ENCODE measurements around the gene TEF.
"Not testable (repeated sequence)": the region's sequence is repeated elsewhere in the genome, so short reads cannot be mapped to it uniquely, and the experiment has no call there.

The TEF gene

DNA sequence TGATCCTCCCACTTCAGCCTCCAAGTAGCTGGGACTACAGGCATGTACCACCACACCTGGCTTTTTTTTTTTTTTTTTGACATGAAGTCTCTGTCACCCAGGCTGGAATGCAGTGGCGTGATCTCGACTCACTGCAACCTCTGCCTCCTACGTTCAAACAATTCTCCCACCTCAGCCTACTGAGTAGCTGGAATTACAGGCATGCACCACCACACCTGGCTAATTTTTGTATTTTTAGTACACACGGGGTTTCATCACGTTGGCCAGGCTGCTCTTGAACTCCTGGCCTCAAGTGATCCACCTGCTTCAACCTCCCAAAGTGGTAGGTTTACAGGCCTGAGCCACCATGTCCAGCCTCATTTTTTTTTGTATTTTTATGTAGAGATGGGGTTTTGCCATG lies 58.8 kb downstream of the TEF start:
- H3K4me1 Mint-ChIP-seq: peaks cover 33% of the 10 kb centered on the region
- not testable (repeated sequence) for H3K4me3 Mint-ChIP-seq, H3K27ac Mint-ChIP-seq

DNA sequence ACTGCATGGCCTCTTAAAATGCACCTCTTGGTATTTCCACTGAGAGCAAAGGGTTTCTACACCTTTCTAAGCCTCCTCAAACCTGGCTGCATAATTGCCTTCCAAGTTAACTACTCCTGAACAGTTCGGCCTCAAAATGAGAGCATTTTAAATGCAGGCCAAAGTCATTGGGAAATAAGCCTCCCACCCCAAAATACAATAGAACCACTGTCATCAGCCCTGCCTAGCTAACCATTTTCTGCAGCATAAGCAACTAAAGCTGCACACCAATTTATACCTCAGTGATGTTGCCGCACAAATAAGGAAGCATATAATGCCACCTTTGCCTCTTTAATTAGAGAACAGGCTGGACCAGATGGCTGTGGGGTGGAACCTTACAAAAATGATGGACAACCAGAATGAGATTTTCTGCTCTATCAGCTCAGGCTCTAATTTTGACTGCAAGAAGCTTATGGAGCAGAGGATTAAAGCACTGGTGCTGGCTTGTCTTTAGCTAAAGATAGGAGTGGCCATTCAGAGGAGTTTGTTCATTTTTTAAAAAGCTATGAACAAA lies 60.6 kb downstream of the TEF start:
- DNase-seq: no peak
- H3K9me3 Mint-ChIP-seq: no peaks in the 10 kb centered on the region
- peaks cover 27% of the 10 kb centered on the region for H3K36me3 Mint-ChIP-seq (ENCODE audit: low read depth)
- no peak overlapping the region for H3K27ac Mint-ChIP-seq
- peak overlapping the region; percentile 96 for H3K4me3 Mint-ChIP-seq
- peaks cover 32% of the 10 kb centered on the region for H3K4me1 Mint-ChIP-seq
- no peak for ATAC-seq
- no peaks in the 10 kb centered on the region for H3K27me3 Mint-ChIP-seq

More for the DNA sequence above, 58.8 kb downstream of the TEF start:
- peaks cover 44% of the 10 kb centered on the region for H3K36me3 Mint-ChIP-seq (ENCODE audit: low read depth)
- H3K9me3 Mint-ChIP-seq, ATAC-seq, DNase-seq, H3K27me3 Mint-ChIP-seq: not testable (repeated sequence)

DNA sequence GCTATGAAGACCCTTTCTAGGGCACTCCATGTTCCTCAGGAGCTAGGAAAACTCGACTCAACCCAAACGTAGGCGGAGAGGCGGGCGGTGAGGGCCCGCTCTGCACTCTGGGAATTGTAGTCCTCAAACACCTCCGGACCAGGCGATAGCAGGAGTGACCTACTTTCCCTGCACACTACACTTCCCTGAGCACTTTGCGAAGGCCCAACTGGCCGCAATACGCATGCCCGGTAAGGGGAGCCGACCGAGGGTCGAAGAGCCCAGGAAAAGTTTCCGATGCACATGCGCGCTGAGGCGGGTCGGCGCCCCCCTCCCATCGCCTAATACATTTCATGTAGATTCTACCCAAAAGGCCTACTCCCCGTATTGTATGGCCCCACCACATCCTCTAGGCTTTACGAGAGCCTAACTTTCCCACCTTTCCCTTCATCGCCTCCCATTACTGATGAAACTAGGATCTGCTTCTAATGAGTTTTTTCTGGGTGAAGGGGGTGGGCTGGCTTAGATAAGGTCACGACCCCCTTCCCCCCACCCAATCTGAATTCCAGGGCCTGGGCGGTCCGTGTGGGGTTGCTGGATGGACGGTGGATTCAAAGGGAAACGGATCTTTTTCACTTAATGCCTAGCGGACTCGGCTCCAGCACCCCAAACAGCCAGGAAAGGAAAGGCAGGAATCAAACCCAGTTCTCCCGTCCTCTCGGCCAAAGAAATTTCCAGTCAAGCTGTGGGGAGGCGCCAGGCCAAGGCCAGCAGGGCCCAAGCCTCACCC lies 62.8 kb downstream of the TEF start:
- DNase-seq: peak; percentile 93
- Mint-ChIP-seq H3K4me3 (peak overlapping the region; percentile 96), H3K36me3 (ENCODE audit: low read depth) (peaks cover 25% of the 10 kb centered on the region), H3K4me1 (peaks cover 36% of the 10 kb centered on the region), H3K27me3 (no peaks in the 10 kb centered on the region), H3K9me3 (no peaks in the 10 kb centered on the region), H3K27ac (peak overlapping the region; percentile 96)
- peak; percentile 66 for ATAC-seq

DNA sequence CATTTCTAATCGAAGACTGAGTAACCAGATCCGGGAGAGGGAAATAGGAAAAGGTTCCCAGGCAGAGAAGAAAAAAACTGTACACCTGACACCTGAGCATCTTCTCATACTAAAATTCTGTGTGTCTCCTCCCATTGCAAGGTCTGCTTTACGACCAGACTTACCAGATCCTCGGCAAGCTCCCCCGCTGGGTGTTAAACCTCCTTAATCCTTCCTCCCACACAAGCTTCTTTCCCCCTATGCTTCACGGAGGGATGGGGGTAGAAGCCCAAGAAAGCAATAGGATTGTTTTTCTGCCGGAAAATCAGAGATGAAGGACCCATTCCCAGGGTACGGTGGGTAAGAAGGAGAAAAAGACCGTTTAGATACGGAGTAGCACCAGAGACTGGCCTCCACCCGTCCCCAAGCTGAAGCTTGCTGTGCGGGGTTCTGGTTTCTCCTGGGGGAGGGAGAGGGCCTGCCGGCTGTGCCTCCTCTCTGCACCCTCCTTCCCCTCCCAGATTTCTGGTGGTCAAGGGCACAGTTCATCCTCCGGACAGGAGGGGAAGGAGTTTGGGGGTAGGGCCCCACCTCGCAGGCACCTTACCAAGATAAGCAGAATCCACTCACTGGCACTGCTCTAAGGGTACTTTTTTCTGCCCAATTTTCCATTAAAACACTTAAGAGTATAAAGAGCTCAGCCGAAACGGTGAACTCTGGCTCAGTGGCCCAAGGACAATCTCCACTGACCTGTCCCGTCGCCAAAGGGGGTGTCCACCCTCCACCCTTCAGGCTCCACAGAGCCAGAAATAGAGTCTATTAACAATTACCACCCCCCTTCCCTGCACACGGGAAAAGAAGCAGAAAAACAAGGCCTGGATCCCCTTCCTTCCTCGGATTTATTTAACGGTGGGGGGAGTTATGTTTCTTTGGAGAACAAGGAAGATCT lies 63.7 kb downstream of the TEF start:
- Mint-ChIP-seq H3K4me3 (peak overlapping the region; percentile 96), H3K36me3 (ENCODE audit: low read depth) (peaks cover 25% of the 10 kb centered on the region), H3K4me1 (peaks cover 36% of the 10 kb centered on the region), H3K27ac (peak overlapping the region; percentile 96), H3K9me3 (no peaks in the 10 kb centered on the region), H3K27me3 (no peaks in the 10 kb centered on the region)
- DNase-seq: peak; percentile 27
- no peak for ATAC-seq

DNA sequence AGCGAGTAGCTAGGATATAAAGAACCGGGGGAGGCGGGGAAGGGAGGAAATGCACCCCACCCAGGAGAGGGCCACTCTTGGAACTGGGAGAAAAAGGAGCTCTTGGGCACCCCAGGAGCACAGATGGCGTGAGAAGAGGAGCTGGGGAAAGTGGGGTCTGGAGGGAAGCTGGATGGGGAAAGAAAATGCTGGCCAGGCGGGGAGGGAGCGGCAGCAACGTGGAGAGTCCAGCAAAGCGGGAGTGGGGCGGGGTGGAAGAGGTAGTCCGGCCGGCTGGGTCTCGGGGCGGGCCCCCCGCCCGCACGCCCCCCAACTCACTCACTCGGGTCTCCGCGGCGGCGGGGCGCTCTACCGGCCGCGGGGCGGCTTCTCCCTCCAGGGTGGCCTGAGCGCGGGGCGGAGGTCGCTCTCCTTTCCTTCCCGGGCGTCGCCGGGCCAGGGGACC lies 64.3 kb downstream of the TEF start:
- H3K27ac Mint-ChIP-seq: peak overlapping the region; percentile 96
- peaks cover 25% of the 10 kb centered on the region for H3K36me3 Mint-ChIP-seq (ENCODE audit: low read depth)

DNA sequence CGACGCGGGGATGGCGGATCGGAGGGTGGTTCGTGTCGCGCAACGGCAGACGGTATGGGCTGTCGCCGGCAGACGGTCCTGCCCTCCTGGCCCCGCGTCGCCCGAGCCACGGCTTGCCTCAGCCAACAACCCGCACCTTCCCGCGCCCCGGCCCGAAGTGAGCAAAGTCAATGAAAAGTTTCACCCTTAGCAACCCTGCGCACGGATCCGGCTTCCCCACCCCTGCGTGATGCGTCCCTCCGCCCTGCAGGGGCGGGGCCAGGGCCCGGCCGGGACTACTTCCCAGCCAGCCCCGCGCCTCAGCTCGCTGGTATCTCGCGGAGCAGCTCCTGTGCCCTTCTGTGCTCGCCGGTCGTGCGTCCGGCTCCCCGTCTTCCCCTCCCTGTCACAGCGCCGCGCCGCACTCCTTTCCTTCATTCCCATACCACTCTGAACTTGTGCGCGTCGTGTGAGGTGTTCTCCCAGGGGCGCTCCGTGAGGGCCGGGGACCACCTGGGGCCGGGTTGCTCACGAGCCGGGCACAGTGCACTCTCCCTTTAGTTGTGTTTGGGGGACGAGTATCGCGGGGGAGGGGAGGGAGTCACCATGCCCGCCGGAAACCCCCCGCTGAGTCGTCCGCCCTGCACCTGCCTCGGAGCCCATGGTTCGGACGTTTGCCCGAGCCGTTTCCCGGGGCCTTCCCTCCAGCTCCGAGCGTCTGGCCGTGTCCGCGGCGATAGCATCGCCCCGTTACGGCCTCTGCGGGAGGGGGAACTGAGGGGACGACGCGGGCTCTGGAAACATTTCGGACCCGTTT lies 65.1 kb downstream of the TEF start, which contains the start of gene TOB2:
Gene TOB2, minus strand, starts transcription at position 163 of the 796 bp plus-strand sequence. CDS start 9,456 bp downstream, outside the sequence.
- H3K27ac Mint-ChIP-seq: peak within 1 kb of the TSS; percentile 96
- no peaks in the 10 kb centered on the region for H3K9me3 Mint-ChIP-seq
- no peaks in the 10 kb centered on the region for H3K27me3 Mint-ChIP-seq
- H3K4me1 Mint-ChIP-seq: peaks cover 35% of the 10 kb centered on the region
- H3K4me3 Mint-ChIP-seq: peak within 1 kb of the TSS; percentile 96
- peaks cover 25% of the 10 kb centered on the region for H3K36me3 Mint-ChIP-seq (ENCODE audit: low read depth)
- ATAC-seq (peak; percentile 56), DNase-seq (peak; percentile 95)

More for the DNA sequence above, 64.3 kb downstream of the TEF start:
- DNase-seq (no peak), ATAC-seq (no peak)
- Mint-ChIP-seq H3K9me3 (no peaks in the 10 kb centered on the region), H3K4me1 (peaks cover 35% of the 10 kb centered on the region), H3K27me3 (no peaks in the 10 kb centered on the region), H3K4me3 (peak overlapping the region; percentile 96)

DNA sequence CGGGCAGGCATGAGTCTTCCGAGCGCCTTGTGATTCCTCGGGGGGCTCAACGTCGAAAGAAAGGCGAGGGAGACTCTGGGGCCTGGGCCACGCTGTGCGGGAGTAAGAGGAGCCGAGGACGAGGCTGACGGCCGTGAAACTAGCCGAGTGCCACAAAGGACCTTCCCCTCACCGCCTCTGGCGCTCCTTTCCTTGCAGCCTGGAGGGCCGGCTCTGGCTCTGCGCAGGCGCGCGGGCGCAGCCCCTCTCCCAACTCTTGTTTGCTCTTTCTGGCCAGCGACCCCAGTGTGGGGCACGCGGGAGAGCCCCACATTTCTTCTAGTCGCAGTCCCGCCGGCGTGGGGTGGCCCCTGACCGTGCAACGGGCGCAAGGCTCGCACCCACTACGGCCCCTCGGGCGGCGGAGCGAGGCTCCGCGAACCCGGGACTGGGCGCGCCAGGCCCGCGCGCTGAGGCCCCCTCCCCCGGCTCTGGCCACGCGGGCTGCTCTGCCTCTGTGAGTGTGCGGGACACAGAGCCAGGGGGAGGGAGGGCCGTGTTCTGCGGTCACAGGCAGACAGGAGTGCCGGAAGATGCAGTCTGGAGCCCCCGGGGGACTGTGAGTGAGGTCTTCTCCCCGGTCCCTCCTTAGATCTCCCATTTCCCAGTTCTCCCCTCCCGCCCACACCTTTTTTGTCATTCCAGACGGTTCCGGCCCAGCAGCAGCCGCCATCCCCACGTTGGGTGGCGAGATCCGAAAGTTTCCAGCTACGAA lies 65.9 kb downstream of the TEF start:
- peaks cover 30% of the 10 kb centered on the region for H3K4me1 Mint-ChIP-seq
- peak; percentile 67 for DNase-seq
- peak; percentile 2 for ATAC-seq
- no peaks in the 10 kb centered on the region for H3K27me3 Mint-ChIP-seq
- H3K27ac Mint-ChIP-seq: peak overlapping the region; percentile 96
- peaks cover 22% of the 10 kb centered on the region for H3K36me3 Mint-ChIP-seq (ENCODE audit: low read depth)
- no peaks in the 10 kb centered on the region for H3K9me3 Mint-ChIP-seq
- peak overlapping the region; percentile 96 for H3K4me3 Mint-ChIP-seq

DNA sequence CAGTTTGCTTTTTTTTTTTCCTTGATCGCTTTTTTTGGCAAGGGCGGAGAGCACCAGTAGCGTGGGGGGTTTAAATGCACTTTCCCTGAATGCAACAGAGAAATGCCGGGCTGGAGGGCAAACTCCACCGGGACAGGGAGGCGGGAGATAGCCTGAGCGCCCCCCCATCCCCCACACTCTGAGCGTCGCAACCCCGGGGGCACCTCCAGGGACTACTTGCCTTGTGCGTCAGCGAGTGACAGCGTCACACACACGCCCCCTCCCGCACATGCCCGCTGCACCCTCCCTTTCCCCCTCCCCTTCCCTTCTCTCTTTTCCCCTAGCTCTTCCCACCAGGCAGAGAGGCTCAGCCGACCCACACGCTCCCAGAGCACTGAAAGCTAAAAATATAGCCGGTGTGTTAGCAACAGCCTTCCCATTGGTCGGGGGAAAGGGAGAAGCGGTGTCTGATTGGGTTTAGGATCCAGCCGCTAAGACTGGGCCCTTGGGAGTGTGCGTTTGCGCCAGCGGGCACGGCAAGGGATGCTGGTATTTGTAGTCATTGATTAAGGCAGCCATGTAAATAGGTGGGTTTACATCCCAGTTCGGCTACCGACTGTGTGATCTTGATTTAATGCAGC lies 66.6 kb downstream of the TEF start:
- Mint-ChIP-seq H3K9me3 (no peaks in the 10 kb centered on the region), H3K27ac (peak overlapping the region; percentile 96), H3K27me3 (no peaks in the 10 kb centered on the region), H3K36me3 (ENCODE audit: low read depth) (peaks cover 18% of the 10 kb centered on the region), H3K4me1 (peaks cover 23% of the 10 kb centered on the region), H3K4me3 (peak overlapping the region; percentile 96)
- DNase-seq (peak; percentile 90), ATAC-seq (peak; percentile 80)
